Choroid plexus epithelial cell (primary cell): ENCODE results near the gene PAOX.
A peak's percentile ranks its signal among the peaks of the same experiment; 100 is the strongest.
"Not testable (repeated sequence)": the region's sequence is repeated elsewhere in the genome, so short reads cannot be mapped to it uniquely, and the experiment has no call there.

Source experiments
- DNase-seq: peaks from one replicate; pipeline ENCODE4 v3.0.0-alpha.2; 2010; ENCODE audit warnings: low read depth
- H3K4me3 ChIP-seq: 2 replicates; pipeline ENCODE4 v1.5.1; 2011; ENCODE audit warnings: low read depth, mild to moderate bottlenecking, control low read depth, low read length, moderate library complexity
- CTCF ChIP-seq: conservative IDR thresholded peaks from 2 replicates; pipeline ENCODE4 v1.5.1; 2011; ENCODE audit warnings: low read depth, mild to moderate bottlenecking, control low read depth, inconsistent platforms, low read length, moderate library complexity

PAOX gene

GRCh38 chr10:133366130-133366478 is 13.0 kb upstream of the PAOX start:
- H3K4me3 ChIP-seq: no peak overlapping the region
- no peak for TF ChIP-seq CTCF
- no peak for DNase-seq

GRCh38 chr10:133366751-133367150 is 12.3 kb upstream of the PAOX start:
- no peak overlapping the region for H3K4me3 ChIP-seq
- TF ChIP-seq CTCF: no peak
- no peak for DNase-seq

GRCh38 chr10:133367461-133367860 is 11.6 kb upstream of the PAOX start:
- not testable (repeated sequence) for DNase-seq, H3K4me3 ChIP-seq

- TF ChIP-seq CTCF: no peak
- no peak for DNase-seq
- no peak overlapping the region for H3K4me3 ChIP-seq
Measured at GRCh38 chr10:133368153-133368552, 10.9 kb upstream of the PAOX start.

GRCh38 chr10:133370030-133370786 is 8.9 kb upstream of the PAOX start:
- H3K4me3 ChIP-seq: no peak overlapping the region
- DNase-seq: no peak
- TF ChIP-seq CTCF: no peak

- DNase-seq: no peak
- no peak for TF ChIP-seq CTCF
- H3K4me3 ChIP-seq: peak overlapping the region; percentile 92
Measured at GRCh38 chr10:133372507-133372906, 6.6 kb upstream of the PAOX start.

- DNase-seq: peak; percentile 91
- TF ChIP-seq CTCF: no peak
- peak within 1 kb of the TSS; percentile 92 for H3K4me3 ChIP-seq
Measured at GRCh38 chr10:133373174-133374090, 5.6 kb upstream of the PAOX start, which contains the start of gene ECHS1. ECHS1 (minus strand) TSS chr10:133373354; CDS start chr10:133373333, 21 bp downstream.
